ENCODE measurements around the gene SMG9.

Gene SMG9

GRCh38 chr19:43784241-43784980 is 29.6 kb upstream of the SMG9 start:
- POLR2A ChIA-PET: no interaction called here
- CTCF ChIA-PET: interaction anchor here (0.6 to 1.9 kb wide), 4 partner anchors 13 to 116 kb away, joined by 3 to 9 read pairs (median 4); partner anchors contain the start of gene LYPD5
- TF ChIP-seq NFRKB (IDR thresholded peaks at IDR 0.05) (no peak), HDGF (IDR thresholded peaks at IDR 0.05; ENCODE audit: borderline replicate concordance) (no peak), L3MBTL2 (conservative IDR thresholded peaks at IDR 0.05) (no peak), FOXM1 (IDR thresholded peaks at IDR 0.05; ENCODE audit: borderline replicate concordance) (no peak), FOXK2 (IDR thresholded peaks at IDR 0.05) (no peak), ELF4 (IDR thresholded peaks at IDR 0.05) (no peak), PKNOX1 (IDR thresholded peaks at IDR 0.05) (no peak), CTBP1 (IDR thresholded peaks at IDR 0.05; ENCODE audit: borderline replicate concordance) (no peak), ZNF384 (IDR thresholded peaks at IDR 0.05) (no peak), BHLHE40 (IDR thresholded peaks at IDR 0.05; ENCODE audit: borderline replicate concordance) (no peak), SP1 (IDR thresholded peaks at IDR 0.05) (no peak)
- no peak for DNase-seq (ENCODE audit: extremely low spot score)

- ChIA-PET CTCF (no interaction called here), POLR2A (no interaction called here)
- TF ChIP-seq NFRKB (IDR thresholded peaks at IDR 0.05) (no peak), HDGF (IDR thresholded peaks at IDR 0.05; ENCODE audit: borderline replicate concordance) (no peak), ARNT (IDR thresholded peaks at IDR 0.05) (no peak), CTBP1 (IDR thresholded peaks at IDR 0.05; ENCODE audit: borderline replicate concordance) (no peak), LEF1 (IDR thresholded peaks at IDR 0.05; ENCODE audit: borderline replicate concordance) (no peak), SP1 (IDR thresholded peaks at IDR 0.05) (no peak), L3MBTL2 (conservative IDR thresholded peaks at IDR 0.05) (no peak), SUZ12 (IDR thresholded peaks at IDR 0.05) (no peak)
Observed at GRCh38 chr19:43783636-43784035, 28.9 kb upstream of the SMG9 start.

GRCh38 chr19:43782689-43783231 is 28.0 kb upstream of the SMG9 start:
- ChIA-PET POLR2A (no interaction called here), CTCF (no interaction called here)
- no peak for DNase-seq (ENCODE audit: extremely low spot score)
- TF ChIP-seq PKNOX1 (IDR thresholded peaks at IDR 0.05) (no peak), ARNT (IDR thresholded peaks at IDR 0.05) (no peak)

More at GRCh38 chr19:43783636-43784035, 28.9 kb upstream of the SMG9 start:
- DNase-seq (ENCODE audit: extremely low spot score): no peak

- ChIA-PET CTCF (no interaction called here), POLR2A (no interaction called here)
- TF ChIP-seq ELF4 (IDR thresholded peaks at IDR 0.05) (no peak), BHLHE40 (IDR thresholded peaks at IDR 0.05; ENCODE audit: borderline replicate concordance) (no peak), FOXK2 (IDR thresholded peaks at IDR 0.05) (no peak), SUZ12 (IDR thresholded peaks at IDR 0.05) (no peak)
- DNase-seq (ENCODE audit: extremely low spot score): no peak
Observed at GRCh38 chr19:43782311-43782660, 27.5 kb upstream of the SMG9 start.

- ChIA-PET CTCF (no interaction called here), POLR2A (no interaction called here)
- no peak for DNase-seq (ENCODE audit: extremely low spot score)
- no peak for TF ChIP-seq LEF1 (IDR thresholded peaks at IDR 0.05; ENCODE audit: borderline replicate concordance)
- no peak for TF ChIP-seq FOXM1 (IDR thresholded peaks at IDR 0.05; ENCODE audit: borderline replicate concordance)
- TF ChIP-seq HDGF (IDR thresholded peaks at IDR 0.05; ENCODE audit: borderline replicate concordance): no peak
- no peak for TF ChIP-seq SUZ12 (IDR thresholded peaks at IDR 0.05)
- no peak for TF ChIP-seq TARDBP (IDR thresholded peaks at IDR 0.05)
- no peak for TF ChIP-seq ZNF384 (IDR thresholded peaks at IDR 0.05)
- no peak for TF ChIP-seq FOXK2 (IDR thresholded peaks at IDR 0.05)
- TF ChIP-seq PKNOX1 (IDR thresholded peaks at IDR 0.05): no peak
- no peak for TF ChIP-seq BHLHE40 (IDR thresholded peaks at IDR 0.05; ENCODE audit: borderline replicate concordance)
- no peak for TF ChIP-seq SP1 (IDR thresholded peaks at IDR 0.05)
- TF ChIP-seq CTBP1 (IDR thresholded peaks at IDR 0.05; ENCODE audit: borderline replicate concordance): no peak
- no peak for TF ChIP-seq L3MBTL2 (conservative IDR thresholded peaks at IDR 0.05)
- TF ChIP-seq ARNT (IDR thresholded peaks at IDR 0.05): no peak
- no peak for TF ChIP-seq NFRKB (IDR thresholded peaks at IDR 0.05)
- TF ChIP-seq ELF4 (IDR thresholded peaks at IDR 0.05): no peak
- TF ChIP-seq FOXA1 (IDR thresholded peaks at IDR 0.05): no peak
Observed at GRCh38 chr19:43781630-43782310, 27.0 kb upstream of the SMG9 start.

GRCh38 chr19:43780706-43781525 is 26.2 kb upstream of the SMG9 start, which contains the start of gene KCNN4:
TSS of gene KCNN4 (minus strand) at chr19:43780973. CDS start at chr19:43780861, 112 bp downstream.
- DNase-seq (ENCODE audit: extremely low spot score): no peak

More at GRCh38 chr19:43780706-43781525, 26.2 kb upstream of the SMG9 start, which contains the start of gene KCNN4:
- POLR2A ChIA-PET: interaction anchor here (0.9 kb wide), 1 partner anchor 46 kb away, joined by 3 read pairs; the partner anchor contains the start of gene ZNF283
- CTCF ChIA-PET: no interaction called here
- no peak for TF ChIP-seq L3MBTL2 (conservative IDR thresholded peaks at IDR 0.05)
- TF ChIP-seq FOXK2 (IDR thresholded peaks at IDR 0.05): no peak
- TF ChIP-seq SP1 (IDR thresholded peaks at IDR 0.05): no peak
- TF ChIP-seq ZNF384 (IDR thresholded peaks at IDR 0.05): no peak
- no peak for TF ChIP-seq PKNOX1 (IDR thresholded peaks at IDR 0.05)
- no peak for TF ChIP-seq CTBP1 (IDR thresholded peaks at IDR 0.05; ENCODE audit: borderline replicate concordance)
- no peak for TF ChIP-seq LEF1 (IDR thresholded peaks at IDR 0.05; ENCODE audit: borderline replicate concordance)
- no peak for TF ChIP-seq BHLHE40 (IDR thresholded peaks at IDR 0.05; ENCODE audit: borderline replicate concordance)
- TF ChIP-seq SUZ12 (IDR thresholded peaks at IDR 0.05): no peak
- TF ChIP-seq TARDBP (IDR thresholded peaks at IDR 0.05): no peak
- no peak for TF ChIP-seq ELF4 (IDR thresholded peaks at IDR 0.05)
- TF ChIP-seq HDGF (IDR thresholded peaks at IDR 0.05; ENCODE audit: borderline replicate concordance): no peak

All from HEK293T (cell line).